ENCODE results near the gene KSR1. TPM values are rescaled to one million over a fixed set of nuclear protein-coding genes. Genes with fewer than 3 reads are reported as not detected.

The KSR1 gene
- total RNA-seq, 1 donor from 2014 or later: 114 TPM

- no peaks in the 10 kb centered on the region for H3K9me3 Mint-ChIP-seq
- intact Hi-C loops (cut with micrococcal nuclease): loop anchor here (1.0 to 5.0 kb wide), 9 partner anchors 16 to 220 kb away; partner anchors contain the start of gene WSB1
- H3K4me1 Mint-ChIP-seq: peaks cover 24% of the 10 kb centered on the region
- CTCF ChIA-PET: interaction anchor here (0.8 to 4.7 kb wide), 13 partner anchors 10 to 220 kb away, joined by 3 to 68 read pairs (median 4); no protein-coding TSS in a partner anchor
- peaks cover 7% of the 10 kb centered on the region for H3K36me3 Mint-ChIP-seq (ENCODE audit: low read depth)
- TF ChIP-seq CTCF (IDR thresholded peaks at IDR 0.05): no peak
- H3K4me3 Mint-ChIP-seq: peak overlapping the region; percentile 92
- peak overlapping the region; percentile 73 for H3K27ac Mint-ChIP-seq
- DNase-seq: peak; percentile 29
- no peaks in the 10 kb centered on the region for H3K27me3 Mint-ChIP-seq
- POLR2A ChIA-PET: interaction anchor here (0.7 to 5.8 kb wide), 8 partner anchors 10 to 163 kb away, joined by 3 to 61 read pairs (median 10); partner anchors contain the start of gene WSB1
- ATAC-seq (ENCODE audit: low read depth): no peak
These were observed 572 bp downstream of the KSR1 start for GRCh38 chr17:27456681-27457359.

GRCh38 chr17:27457360-27457715 lies 1.1 kb downstream of the KSR1 start:
- no peaks in the 10 kb centered on the region for H3K27me3 Mint-ChIP-seq
- H3K4me3 Mint-ChIP-seq: peak overlapping the region; percentile 92
- H3K4me1 Mint-ChIP-seq: peaks cover 28% of the 10 kb centered on the region
- ChIA-PET POLR2A (interaction anchor here (0.7 to 5.8 kb wide), 6 partner anchors 9 to 163 kb away, joined by 3 to 61 read pairs (median 18); partner anchors contain the start of gene WSB1), CTCF (interaction anchor here (1.0 to 4.7 kb wide), 4 partner anchors 9 to 144 kb away, joined by 3 to 68 read pairs (median 4); no protein-coding TSS in a partner anchor)
- intact Hi-C loops (cut with micrococcal nuclease): loop anchor here (2.0 to 5.0 kb wide), 3 partner anchors 71 to 220 kb away; partner anchors contain the start of gene WSB1
- peak overlapping the region; percentile 73 for H3K27ac Mint-ChIP-seq
- peaks cover 7% of the 10 kb centered on the region for H3K36me3 Mint-ChIP-seq (ENCODE audit: low read depth)
- DNase-seq: no peak
- ATAC-seq (ENCODE audit: low read depth): no peak
- no peak for TF ChIP-seq CTCF (IDR thresholded peaks at IDR 0.05)
- H3K9me3 Mint-ChIP-seq: no peaks in the 10 kb centered on the region

- CTCF ChIA-PET: interaction anchor here (0.9 to 4.7 kb wide), 5 partner anchors 9 to 143 kb away, joined by 3 to 68 read pairs (median 4); no protein-coding TSS in a partner anchor
- no peak for ATAC-seq (ENCODE audit: low read depth)
- H3K27ac Mint-ChIP-seq: peak overlapping the region; percentile 73
These were observed 1.7 kb downstream of the KSR1 start for GRCh38 chr17:27457731-27458523.

GRCh38 chr17:27458524-27458908 lies 2.3 kb downstream of the KSR1 start:
- H3K9me3 Mint-ChIP-seq: no peaks in the 10 kb centered on the region
- peaks cover 37% of the 10 kb centered on the region for H3K4me1 Mint-ChIP-seq
- ChIA-PET POLR2A (interaction anchor here (1.0 to 5.8 kb wide), 5 partner anchors 8 to 164 kb away, joined by 3 to 61 read pairs (median 26); partner anchors contain the start of gene WSB1), CTCF (interaction anchor here (0.9 to 4.7 kb wide), 4 partner anchors 8 to 142 kb away, joined by 3 to 68 read pairs (median 4); no protein-coding TSS in a partner anchor)
- peak overlapping the region; percentile 41 for H3K4me3 Mint-ChIP-seq
- DNase-seq (no peak), ATAC-seq (ENCODE audit: low read depth) (no peak)
- intact Hi-C loops (cut with micrococcal nuclease): loop anchor here (5.0 kb wide), 2 partner anchors 166 to 221 kb away; partner anchors contain the start of gene WSB1
- peaks cover 7% of the 10 kb centered on the region for H3K36me3 Mint-ChIP-seq (ENCODE audit: low read depth)
- H3K27ac Mint-ChIP-seq: no peak overlapping the region
- TF ChIP-seq CTCF (IDR thresholded peaks at IDR 0.05): no peak
- H3K27me3 Mint-ChIP-seq: no peaks in the 10 kb centered on the region

More at GRCh38 chr17:27457731-27458523, 1.7 kb downstream of the KSR1 start:
- Mint-ChIP-seq H3K4me3 (peak overlapping the region; percentile 92), H3K36me3 (ENCODE audit: low read depth) (peaks cover 7% of the 10 kb centered on the region), H3K4me1 (peaks cover 31% of the 10 kb centered on the region), H3K9me3 (no peaks in the 10 kb centered on the region), H3K27me3 (no peaks in the 10 kb centered on the region)
- no peak for DNase-seq
- intact Hi-C loops (cut with micrococcal nuclease): loop anchor here (2.0 to 5.0 kb wide), 3 partner anchors 71 to 221 kb away; partner anchors contain the start of gene WSB1
- TF ChIP-seq CTCF (IDR thresholded peaks at IDR 0.05): no peak
- POLR2A ChIA-PET: interaction anchor here (0.7 to 5.8 kb wide), 7 partner anchors 9 to 163 kb away, joined by 3 to 61 read pairs (median 11); partner anchors contain the start of gene WSB1
